PFSK-1 (cell line): ENCODE data around the gene TXNDC12.

Experiments
- POLR2AphosphoS5 ChIP-seq: IDR thresholded peaks from 2 replicates; pipeline ENCODE4 v1.6.1; 2012; ENCODE audit warnings: low read depth, mild to moderate bottlenecking, control low read depth, low read length, moderate library complexity
- REST ChIP-seq, 2 experiments: IDR thresholded peaks; 2 replicates each; pipeline versions ENCODE4 v1.6.1 to v1.8.0; 2011 to 2012; ENCODE audit warnings: low read depth in 2 of 2, low read length in 2 of 2, control low read depth in 1 of 2, inconsistent platforms in 1 of 2, mild to moderate bottlenecking in 1 of 2, moderate library complexity in 1 of 2; ENCODE audit not compliant: insufficient read depth in 1 of 2
- SIN3A ChIP-seq: IDR thresholded peaks from 2 replicates; pipeline ENCODE4 v1.6.1; 2012; ENCODE audit warnings: mild to moderate bottlenecking, low read length, moderate library complexity, borderline replicate concordance; ENCODE audit not compliant: insufficient read depth
- TAF1 ChIP-seq: IDR thresholded peaks from 2 replicates; pipeline ENCODE4 v1.6.1; 2012; ENCODE audit warnings: low read length, control low read depth, borderline replicate concordance; ENCODE audit not compliant: insufficient read depth

- TF ChIP-seq TAF1 = no peak
- TF ChIP-seq REST (IDR thresholded peaks at IDR 0.05; ENCODE audit: insufficient read depth in 1 of 2, low read depth in 2 of 2, low read length in 2 of 2) = no peak
- TF ChIP-seq POLR2AphosphoS5 = no peak
- no peak for TF ChIP-seq SIN3A
These were observed 47.5 kb upstream of the TXNDC12 start for GRCh38 chr1:52102336-52103013.
